B cell (primary cell): Measurements from ENCODE around the gene NPFFR2. TPM values are rescaled to one million over a fixed set of nuclear protein-coding genes. Genes with fewer than 3 reads are reported as not detected.

Source experiments
- ATAC-seq: fragments of 200-7000 bp; cut with Tn5 transposase; one replicate; pipeline ENCODE4 v1.10.0; 2021; ENCODE audit warnings: low read depth, mild to moderate bottlenecking, moderate number of reproducible peaks, moderate library complexity
- CTCF ChIA-PET: fragments of 350-600 bp; sonication (Branson Sonifier 250); formaldehyde crosslinking; loops from one replicate; lab custom pipeline; 2021; ENCODE audit warnings: antibody characterized with exemption, inconsistent platforms; lab: Charles Lee
- POLR2A ChIA-PET: fragments of 350-600 bp; sonication (Branson Sonifier 250); formaldehyde crosslinking; loops from one replicate; lab custom pipeline; 2021; ENCODE audit warnings: antibody characterized with exemption; lab: Charles Lee
- DNase-seq: peaks from one replicate; pipeline ENCODE4 v3.0.0; 2013
- H2AFZ ChIP-seq: 2 replicates; pipeline ENCODE4 v1.6.1; 2012; ENCODE audit warnings: mild to moderate bottlenecking, low read depth, low read length; ENCODE audit not compliant: insufficient read depth, poor library complexity, severe bottlenecking
- H3K27ac ChIP-seq, 2 donors: 1 replicate in 1 of 2; 2 replicates in 1 of 2; pipeline ENCODE4 v1.5.1; 2012 to 2013; ENCODE audit warnings: low read length in 2 of 2, mild to moderate bottlenecking in 2 of 2, moderate library complexity in 1 of 2
- H3K27me3 ChIP-seq, 4 experiments: fragments of 200-600 bp in 1 of 4; sonication (generic) in 1 of 4; replicated peaks in 1 of 4; 1 replicate in 2 of 4; 2 replicates in 2 of 4; pipeline versions ENCODE4 v1.6.1 to v1.7.0; 2013 to 2016; ENCODE audit warnings: low read length in 3 of 4, mild to moderate bottlenecking in 2 of 4, mixed read lengths in 1 of 4, moderate library complexity in 1 of 4; ENCODE audit not compliant: insufficient read depth in 4 of 4, control insufficient read depth in 3 of 4; ENCODE audit errors: control extremely low read depth in 1 of 4
- H3K36me3 ChIP-seq, 2 experiments: replicated peaks in 1 of 2; 1 replicate in 1 of 2; 2 replicates in 1 of 2; pipeline versions ENCODE4 v1.6.1 to v1.7.1; 2013; ENCODE audit warnings: low read length in 1 of 2; ENCODE audit not compliant: insufficient read depth in 2 of 2, control insufficient read depth in 1 of 2; ENCODE audit errors: control extremely low read depth in 1 of 2, extremely low read depth in 1 of 2
- H3K4me1 ChIP-seq, 2 donors: fragments of 200-600 bp in 1 of 2; sonication (generic) in 1 of 2; 1 replicate in 1 of 2; 2 replicates in 1 of 2; pipeline versions ENCODE4 v1.5.1 to v1.6.1; 2013 to 2017; ENCODE audit warnings: low read length in 2 of 2; ENCODE audit not compliant: control insufficient read depth in 2 of 2, insufficient read depth in 2 of 2
- H3K4me2 ChIP-seq: replicated peaks from 2 replicates; pipeline ENCODE3; 2012; ENCODE audit warnings: mild to moderate bottlenecking, low read depth, low read length; ENCODE audit not compliant: poor library complexity, severe bottlenecking
- H3K4me3 ChIP-seq, 5 experiments: fragments of 200-600 bp in 1 of 5; sonication (generic) in 1 of 5; 1 replicate in 3 of 5; 2 replicates in 2 of 5; pipeline versions ENCODE4 v1.5.1 to v1.7.0; 2011 to 2016; ENCODE audit warnings: low read length in 4 of 5, mild to moderate bottlenecking in 4 of 5, low read depth in 2 of 5, control low read depth in 1 of 5, moderate library complexity in 1 of 5; ENCODE audit not compliant: insufficient read depth in 1 of 5; ENCODE audit errors: control extremely low read depth in 1 of 5, extremely low read depth in 1 of 5
- H3K79me2 ChIP-seq: fragments of 200-600 bp; sonication (generic); one replicate; pipeline ENCODE4 v1.6.0; 2016; ENCODE audit warnings: low read length; ENCODE audit not compliant: control insufficient read depth, insufficient read depth
- H3K9ac ChIP-seq: fragments of 200-600 bp; sonication (generic); 2 replicates; pipeline ENCODE4 v1.6.1; 2017; ENCODE audit warnings: mild to moderate bottlenecking, low read length, moderate library complexity
- H3K9me3 ChIP-seq, 3 donors: one replicate each; pipeline versions ENCODE4 v1.6.1 to v1.7.1; 2013; ENCODE audit warnings: low read length in 2 of 3; ENCODE audit not compliant: control insufficient read depth in 2 of 3, insufficient read depth in 1 of 3; ENCODE audit errors: control extremely low read depth in 1 of 3
- H4K20me1 ChIP-seq: 2 replicates; pipeline ENCODE4 v1.6.0; 2012; ENCODE audit warnings: mild to moderate bottlenecking, low read length; ENCODE audit not compliant: insufficient read depth, control insufficient read depth, poor library complexity, severe bottlenecking
- H3K27ac Mint-ChIP-seq: one replicate; pipeline ENCODE4 v1.8.0; 2021; ENCODE audit warnings: mixed read lengths
- H3K27me3 Mint-ChIP-seq: one replicate; pipeline ENCODE4 v1.8.0; 2021; ENCODE audit warnings: mixed read lengths
- H3K4me1 Mint-ChIP-seq: one replicate; pipeline ENCODE4 v1.8.0; 2021; ENCODE audit warnings: mixed read lengths
- H3K4me3 Mint-ChIP-seq: one replicate; pipeline ENCODE4 v1.8.0; 2021; ENCODE audit warnings: mixed read lengths
- H3K9me3 Mint-ChIP-seq: one replicate; pipeline ENCODE4 v1.8.0; 2022; ENCODE audit warnings: mixed read lengths; ENCODE audit not compliant: insufficient read depth
- CTCF ChIP-seq: fragments of 200-600 bp; IDR thresholded peaks from one replicate; pipeline ENCODE4 v1.8.0; 2022; ENCODE audit warnings: antibody characterized with exemption, mild to moderate bottlenecking
- EZH2 ChIP-seq: IDR thresholded peaks from 2 replicates; pipeline ENCODE4 v1.6.1; 2012; ENCODE audit warnings: borderline replicate concordance, low read depth, mild to moderate bottlenecking, moderate library complexity, low read length; ENCODE audit not compliant: insufficient read depth, poor library complexity, severe bottlenecking
- WGBS: methylation state at CpG from one replicate; pipeline ENCODE4 v1.1.5; 2013; ENCODE audit warnings: missing lambda C conversion rate; ENCODE audit not compliant: insufficient coverage; 5-methylcytosine and 5-hydroxymethylcytosine counted together
- intact Hi-C: fragments of 100-400 bp; cut with micrococcal nuclease; formaldehyde crosslinking; loops from one replicate; pipeline ENCODE4 v1.10.0; 2022
- polyA plus RNA-seq: library from polyadenylated mRNA; depleted of rRNA; stranded (reverse); fragments of >200 nt; gene quantifications from 2 replicates; pipeline ENCODE4 v1.2.3, GENCODE V29; 2012
- total RNA-seq, 2 donors: library from RNA; stranded (reverse); fragments of 120-200 nt in 1 of 2; gene quantifications; 1 replicate in 1 of 2; 2 replicates in 1 of 2; pipeline versions ENCODE4 v1.2.3 to v1.2.4, GENCODE V29; 2013 to 2022

NPFFR2 gene
- total and polyA plus RNA-seq, 2 donors (not counting 1 experiment from before 2014, with no cell fraction given), result not detected

- no peaks in the 10 kb centered on the region for H3K9me3 ChIP-seq
- ATAC-seq (no peak), DNase-seq (no peak)
- no peaks in the 10 kb centered on the region for H3K4me1 Mint-ChIP-seq
- H3K4me3 ChIP-seq, result no peak overlapping the region
- WGBS, result no CpG with 5 or more reads among the region's 1 CpG
- H3K36me3 ChIP-seq, result no peaks in the 10 kb centered on the region
- H3K27ac Mint-ChIP-seq, result no peak overlapping the region
- H3K27me3 ChIP-seq, result no peaks in the 10 kb centered on the region
- intact Hi-C loops, result no loop called here
- H2AFZ ChIP-seq, result no peak overlapping the region
- no peaks in the 10 kb centered on the region for H3K9me3 Mint-ChIP-seq
- no peak for TF ChIP-seq CTCF
- TF ChIP-seq EZH2, result no peak
- no peaks in the 10 kb centered on the region for H3K4me1 ChIP-seq
- no peak overlapping the region for H3K4me3 Mint-ChIP-seq
- H3K9ac ChIP-seq, result no peak overlapping the region
- CTCF ChIA-PET, result no interaction called here
- POLR2A ChIA-PET, result no interaction called here
- no peak overlapping the region for H3K4me2 ChIP-seq
- H3K27ac ChIP-seq, result no peak overlapping the region
- H3K27me3 Mint-ChIP-seq, result no peaks in the 10 kb centered on the region
- H4K20me1 ChIP-seq, result no peaks in the 10 kb centered on the region
- H3K79me2 ChIP-seq, result no peaks in the 10 kb centered on the region
These were observed 9.2 kb upstream of the NPFFR2 start for GRCh38 chr4:72022553-72022952.

- H3K4me1 Mint-ChIP-seq, result no peaks in the 10 kb centered on the region
- H3K27me3 Mint-ChIP-seq, result no peaks in the 10 kb centered on the region
- Histone ChIP-seq H3K9me3 (no peaks in the 10 kb centered on the region), H2AFZ (no peak overlapping the region), H3K4me1 (no peaks in the 10 kb centered on the region), H3K4me2 (no peak overlapping the region), H3K4me3 (no peak overlapping the region), H3K27me3 (no peaks in the 10 kb centered on the region), H4K20me1 (no peaks in the 10 kb centered on the region), H3K36me3 (no peaks in the 10 kb centered on the region), H3K79me2 (no peaks in the 10 kb centered on the region), H3K9ac (no peak overlapping the region), H3K27ac (no peak overlapping the region)
- H3K9me3 Mint-ChIP-seq, result no peaks in the 10 kb centered on the region
- H3K27ac Mint-ChIP-seq, result no peak overlapping the region
- TF ChIP-seq EZH2 (no peak), CTCF (no peak)
- no peak for ATAC-seq
- H3K4me3 Mint-ChIP-seq, result no peak overlapping the region
- ChIA-PET CTCF (no interaction called here), POLR2A (no interaction called here)
- no peak for DNase-seq
- intact Hi-C loops, result no loop called here
These were observed 23.8 kb downstream of the NPFFR2 start for GRCh38 chr4:72055566-72055965.
